Epithelial cell of esophagus (primary cell): Measurements from ENCODE around the gene LTA4H.

Experiments used
- DNase-seq: peaks from one replicate; pipeline ENCODE4 v3.0.0; 2010; ENCODE audit warnings: low read depth
- H3K4me3 ChIP-seq: 2 replicates; pipeline ENCODE4 v1.5.1; 2011; ENCODE audit warnings: mild to moderate bottlenecking, low read length, control low read depth
- CTCF ChIP-seq: IDR thresholded peaks from 2 replicates; pipeline ENCODE4 v1.5.1; 2011; ENCODE audit warnings: low read depth, mild to moderate bottlenecking, low read length, control low read depth, inconsistent platforms; ENCODE audit not compliant: insufficient read depth; ENCODE audit errors: missing control alignments

Gene LTA4H

DNA sequence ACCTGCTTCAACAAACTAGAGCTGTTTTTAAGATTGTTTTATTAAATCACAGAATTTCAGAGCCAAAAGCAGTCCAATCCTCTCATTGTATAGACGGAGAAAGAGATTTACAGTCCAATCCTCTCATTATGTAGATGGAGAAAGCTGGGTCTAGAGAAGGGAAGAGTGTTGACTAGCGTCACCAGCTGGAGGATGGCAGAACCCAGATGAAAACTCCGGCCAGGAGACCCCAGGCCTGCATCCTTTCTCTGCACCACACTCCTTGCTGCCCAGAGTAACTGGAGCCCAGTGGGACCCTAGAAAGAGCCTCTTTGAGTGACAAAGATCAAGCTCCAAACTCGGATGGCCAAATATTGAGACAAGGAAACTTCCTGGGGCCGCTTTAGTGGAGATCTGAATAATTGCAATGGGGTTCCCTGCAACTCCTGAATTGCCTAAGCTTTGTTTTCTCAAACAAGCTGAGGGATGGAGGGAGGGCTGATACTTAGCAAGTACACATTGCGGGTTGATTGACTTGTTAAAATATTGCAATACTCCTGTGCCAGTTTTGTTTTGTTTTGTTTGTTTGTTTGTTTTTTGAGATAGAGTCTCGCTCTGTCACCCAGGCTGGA is 79.7 kb downstream of the LTA4H start:
- TF ChIP-seq CTCF: no peak

DNA sequence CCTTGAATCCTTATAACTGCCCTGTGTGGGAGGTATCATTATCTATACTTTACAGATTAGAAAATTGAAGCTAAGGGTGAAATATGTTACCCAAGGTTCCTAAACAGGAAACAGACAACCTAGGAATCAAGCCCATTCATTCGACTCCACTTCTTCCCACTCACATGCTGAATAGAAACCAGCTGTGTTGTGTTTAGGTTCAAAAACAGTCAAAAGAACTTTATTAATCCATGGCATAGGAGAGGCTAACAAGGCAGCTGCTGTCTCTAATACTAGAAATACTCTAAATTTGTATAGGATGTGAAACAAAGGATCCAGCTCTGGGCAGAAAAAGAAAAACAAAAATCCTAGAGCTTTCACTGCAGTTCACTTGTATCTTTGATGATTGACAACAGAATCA is 82.4 kb downstream of the LTA4H start:
- no peak for DNase-seq
- TF ChIP-seq CTCF: no peak
- H3K4me3 ChIP-seq: no peak overlapping the region

More for the DNA sequence above, 79.7 kb downstream of the LTA4H start:
- H3K4me3 ChIP-seq: no peak overlapping the region
- no peak for DNase-seq

DNA sequence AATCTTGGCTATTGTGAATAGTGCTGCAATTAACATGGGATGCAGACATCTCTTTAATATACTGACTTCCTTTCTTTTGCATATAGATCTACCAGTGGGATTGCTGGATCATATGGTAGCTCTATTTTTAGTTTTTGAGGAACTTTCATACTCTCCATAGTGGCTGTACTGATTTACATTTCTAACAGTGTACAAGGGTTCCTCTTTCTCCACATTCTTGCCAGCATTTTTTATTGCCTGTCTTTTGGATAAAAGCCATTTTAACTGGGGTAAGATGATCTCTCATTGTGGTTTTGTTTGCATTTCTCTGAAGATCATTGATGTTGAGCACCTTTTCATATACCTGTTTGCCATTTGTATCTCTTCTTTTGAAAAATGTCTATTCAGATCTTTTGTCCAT is 83.9 kb downstream of the LTA4H start:
- DNase-seq: no peak
- H3K4me3 ChIP-seq: no peak overlapping the region
- no peak for TF ChIP-seq CTCF
